ENCODE measurements around the gene PSME4.

DNA sequence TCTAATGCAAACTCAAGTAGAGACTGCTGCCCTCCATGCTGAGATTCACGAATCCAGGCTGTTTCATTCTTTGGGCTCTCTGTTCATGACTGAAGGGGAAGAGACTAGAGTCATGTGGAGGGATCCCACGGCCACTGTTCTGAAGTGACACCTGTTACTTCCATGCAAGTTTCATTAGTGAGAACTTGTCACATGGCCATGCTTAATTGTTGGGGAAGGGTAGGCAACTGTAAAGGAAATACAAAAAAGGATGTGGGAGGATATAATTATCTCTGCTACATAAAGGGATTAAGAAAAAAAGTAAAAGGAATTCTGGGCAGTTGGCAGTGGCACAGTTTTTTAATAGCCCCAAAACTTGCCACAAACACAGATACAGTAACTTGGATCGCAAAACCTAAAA lies 28.0 kb upstream of the PSME4 start:
- TF ChIP-seq, protein P1, sequence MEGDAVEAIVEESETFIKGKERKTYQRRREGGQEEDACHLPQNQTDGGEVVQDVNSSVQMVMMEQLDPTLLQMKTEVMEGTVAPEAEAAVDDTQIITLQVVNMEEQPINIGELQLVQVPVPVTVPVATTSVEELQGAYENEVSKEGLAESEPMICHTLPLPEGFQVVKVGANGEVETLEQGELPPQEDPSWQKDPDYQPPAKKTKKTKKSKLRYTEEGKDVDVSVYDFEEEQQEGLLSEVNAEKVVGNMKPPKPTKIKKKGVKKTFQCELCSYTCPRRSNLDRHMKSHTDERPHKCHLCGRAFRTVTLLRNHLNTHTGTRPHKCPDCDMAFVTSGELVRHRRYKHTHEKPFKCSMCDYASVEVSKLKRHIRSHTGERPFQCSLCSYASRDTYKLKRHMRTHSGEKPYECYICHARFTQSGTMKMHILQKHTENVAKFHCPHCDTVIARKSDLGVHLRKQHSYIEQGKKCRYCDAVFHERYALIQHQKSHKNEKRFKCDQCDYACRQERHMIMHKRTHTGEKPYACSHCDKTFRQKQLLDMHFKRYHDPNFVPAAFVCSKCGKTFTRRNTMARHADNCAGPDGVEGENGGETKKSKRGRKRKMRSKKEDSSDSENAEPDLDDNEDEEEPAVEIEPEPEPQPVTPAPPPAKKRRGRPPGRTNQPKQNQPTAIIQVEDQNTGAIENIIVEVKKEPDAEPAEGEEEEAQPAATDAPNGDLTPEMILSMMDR (IDR thresholded peaks at IDR 0.05): no peak
- TF ChIP-seq POLR2A (IDR thresholded peaks at IDR 0.05): no peak

Data from Peyer's patch (tissue), 4 donors.